OCI-LY1 (cell line): ENCODE measurements around the gene DOCK4.

Experiments used
- EZH2 ChIP-seq: fragments of 200-600 bp; sonication (generic), shearing (Covaris generic); IDR thresholded peaks from 2 replicates; pipeline ENCODE4 v1.8.0; 2017; ENCODE audit warnings: borderline replicate concordance, mixed run types, mild to moderate bottlenecking, antibody characterized with exemption, low read length, moderate library complexity, mixed read lengths
- TF ChIP-seq, protein P1 (sequence below): fragments of 200-600 bp; sonication (generic), shearing (Covaris generic); IDR thresholded peaks from 2 replicates; pipeline ENCODE4 v1.5.1; 2017; ENCODE audit warnings: mild to moderate bottlenecking, antibody characterized with exemption, low read length, moderate library complexity, mixed read lengths

DNA sequence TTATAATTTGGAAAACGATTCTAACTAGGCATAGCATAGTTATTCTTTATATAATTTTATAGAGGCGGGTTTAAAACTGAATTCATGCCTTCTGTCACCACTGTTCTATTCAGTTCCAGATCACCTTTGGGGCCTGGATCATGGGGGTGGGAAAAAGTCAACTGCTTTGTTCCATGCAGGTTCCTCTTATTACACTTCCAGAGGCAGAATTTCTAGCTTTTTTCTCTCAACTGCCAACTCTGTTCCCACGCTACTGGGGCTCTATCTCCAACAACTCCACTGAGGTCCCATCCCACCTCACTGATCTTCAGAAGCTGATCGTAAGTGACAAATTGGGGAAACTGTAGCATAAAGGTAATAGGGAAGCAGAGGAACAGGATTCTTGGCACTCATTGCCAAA, 360.3 kb downstream of the DOCK4 start:
- TF ChIP-seq EZH2 = no peak
- TF ChIP-seq, protein P1, sequence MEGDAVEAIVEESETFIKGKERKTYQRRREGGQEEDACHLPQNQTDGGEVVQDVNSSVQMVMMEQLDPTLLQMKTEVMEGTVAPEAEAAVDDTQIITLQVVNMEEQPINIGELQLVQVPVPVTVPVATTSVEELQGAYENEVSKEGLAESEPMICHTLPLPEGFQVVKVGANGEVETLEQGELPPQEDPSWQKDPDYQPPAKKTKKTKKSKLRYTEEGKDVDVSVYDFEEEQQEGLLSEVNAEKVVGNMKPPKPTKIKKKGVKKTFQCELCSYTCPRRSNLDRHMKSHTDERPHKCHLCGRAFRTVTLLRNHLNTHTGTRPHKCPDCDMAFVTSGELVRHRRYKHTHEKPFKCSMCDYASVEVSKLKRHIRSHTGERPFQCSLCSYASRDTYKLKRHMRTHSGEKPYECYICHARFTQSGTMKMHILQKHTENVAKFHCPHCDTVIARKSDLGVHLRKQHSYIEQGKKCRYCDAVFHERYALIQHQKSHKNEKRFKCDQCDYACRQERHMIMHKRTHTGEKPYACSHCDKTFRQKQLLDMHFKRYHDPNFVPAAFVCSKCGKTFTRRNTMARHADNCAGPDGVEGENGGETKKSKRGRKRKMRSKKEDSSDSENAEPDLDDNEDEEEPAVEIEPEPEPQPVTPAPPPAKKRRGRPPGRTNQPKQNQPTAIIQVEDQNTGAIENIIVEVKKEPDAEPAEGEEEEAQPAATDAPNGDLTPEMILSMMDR = no peak
